Muscle layer of colon (tissue), 2 donors: ENCODE measurements around the gene DNAJC12.
A peak's percentile ranks its signal among the peaks of the same experiment; 100 is the strongest.
"Not testable (repeated sequence)": the region's sequence is repeated elsewhere in the genome, so short reads cannot be mapped to it uniquely, and the experiment has no call there.

Source experiments
- H3K27ac ChIP-seq: one replicate; pipeline ENCODE4 v1.7.0; 2013; ENCODE audit warnings: low read depth, mild to moderate bottlenecking, low read length, moderate library complexity
- H3K27me3 ChIP-seq, 2 donors: one replicate each; pipeline ENCODE4 v1.7.0; 2013; ENCODE audit warnings: low read length in 2 of 2, mild to moderate bottlenecking in 2 of 2; ENCODE audit not compliant: insufficient read depth in 2 of 2, control insufficient read depth in 1 of 2
- H3K36me3 ChIP-seq: one replicate; pipeline ENCODE4 v1.7.0; 2013; ENCODE audit warnings: mild to moderate bottlenecking, low read length; ENCODE audit not compliant: insufficient read depth
- H3K4me1 ChIP-seq: one replicate; pipeline ENCODE4 v1.7.0; 2013; ENCODE audit warnings: mild to moderate bottlenecking, low read length; ENCODE audit not compliant: insufficient read depth
- H3K4me3 ChIP-seq, 2 donors: one replicate each; pipeline ENCODE4 v1.7.0; 2013; ENCODE audit warnings: low read length in 2 of 2, low read depth in 1 of 2, mild to moderate bottlenecking in 1 of 2, moderate library complexity in 1 of 2
- H3K9ac ChIP-seq: one replicate; pipeline ENCODE4 v1.7.0; 2013; ENCODE audit warnings: low read length
- H3K9me3 ChIP-seq: one replicate; pipeline ENCODE4 v1.7.0; 2013; ENCODE audit warnings: mild to moderate bottlenecking, low read length
- donor health status: abdominal sarcoma.
- donor health status: Adenocarcinoma of cecum.

Gene DNAJC12

DNA sequence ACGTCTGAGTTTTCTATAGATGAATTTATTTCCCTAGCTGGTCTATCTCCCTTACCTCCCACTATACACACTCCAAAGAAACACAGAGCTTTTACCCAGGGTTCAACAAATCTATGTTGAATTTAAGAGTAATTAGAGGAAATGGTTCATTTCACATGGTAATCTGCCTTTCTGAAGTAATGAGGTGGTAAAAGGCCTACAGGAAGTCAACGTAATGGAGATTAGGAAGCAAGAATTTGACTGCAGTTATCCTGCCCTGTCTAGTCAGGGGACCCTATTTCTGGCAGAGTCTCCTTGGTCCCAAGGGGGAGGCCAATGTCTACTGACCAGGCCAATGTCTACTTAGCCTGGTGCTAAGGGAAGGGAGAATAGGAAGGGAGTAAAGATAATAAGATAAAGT is 25.1 kb upstream of the DNAJC12 start:
- Histone ChIP-seq H3K4me1 (no peaks in the 10 kb centered on the region), H3K27ac (no peak overlapping the region), H3K9me3 (no peaks in the 10 kb centered on the region), H3K36me3 (no peaks in the 10 kb centered on the region), H3K4me3 (no peak overlapping the region), H3K9ac (no peak overlapping the region), H3K27me3 (no peaks in the 10 kb centered on the region)

DNA sequence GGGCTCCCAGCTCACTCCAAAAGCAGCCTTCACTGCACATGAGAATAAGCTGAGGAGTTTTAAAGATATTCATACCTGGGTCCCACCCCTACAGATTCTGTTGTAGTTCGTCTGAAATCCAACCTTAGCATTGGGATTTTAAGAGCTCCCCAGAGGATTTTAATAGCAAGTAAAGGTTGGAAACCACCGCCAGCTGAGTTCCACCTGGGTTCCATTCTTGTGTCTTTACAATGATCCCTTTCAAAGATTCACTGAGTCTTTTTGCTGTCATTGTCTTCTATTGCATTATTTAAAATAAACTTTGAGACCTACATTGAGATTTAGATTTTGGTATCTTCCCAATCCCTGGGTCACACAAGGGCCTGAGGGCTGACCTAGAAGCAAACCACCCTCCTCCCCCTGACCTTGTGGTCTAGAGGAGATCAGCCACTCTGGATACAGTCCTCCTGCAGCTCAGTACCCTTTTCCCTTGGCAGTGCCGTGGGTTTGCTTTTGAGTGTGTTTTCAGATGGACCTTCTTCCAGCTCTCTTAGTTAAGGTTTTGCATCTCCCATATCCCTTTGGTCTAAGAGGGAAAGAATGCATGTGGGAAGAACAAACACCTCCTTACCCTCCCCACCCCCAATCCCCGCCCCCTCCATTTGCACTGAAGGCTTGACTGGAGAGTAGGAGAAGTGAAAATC is 23.9 kb upstream of the DNAJC12 start:
- Histone ChIP-seq H3K4me3 (no peak overlapping the region), H3K36me3 (no peaks in the 10 kb centered on the region), H3K9me3 (no peaks in the 10 kb centered on the region), H3K27ac (no peak overlapping the region), H3K9ac (no peak overlapping the region), H3K27me3 (no peaks in the 10 kb centered on the region), H3K4me1 (no peaks in the 10 kb centered on the region)

DNA sequence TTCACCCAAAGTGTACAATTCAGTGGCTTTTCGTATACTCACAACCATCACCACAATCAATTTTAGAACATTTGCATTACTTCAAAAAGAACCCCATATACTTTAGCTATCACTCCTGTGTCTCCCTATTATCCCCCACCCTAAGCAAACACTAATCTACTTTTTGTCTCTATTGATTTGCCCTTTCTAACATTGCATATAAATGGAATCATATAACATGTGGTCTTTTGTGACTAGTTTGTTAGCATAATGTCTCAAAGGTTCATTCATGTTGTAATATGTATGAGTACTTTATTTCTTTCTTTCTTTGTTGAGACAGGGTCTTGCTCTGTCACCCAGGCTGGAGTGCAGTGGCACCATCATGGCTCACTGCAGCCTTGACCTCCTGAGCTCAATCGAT is 21.0 kb upstream of the DNAJC12 start:
- H3K9ac ChIP-seq: no peak overlapping the region

DNA sequence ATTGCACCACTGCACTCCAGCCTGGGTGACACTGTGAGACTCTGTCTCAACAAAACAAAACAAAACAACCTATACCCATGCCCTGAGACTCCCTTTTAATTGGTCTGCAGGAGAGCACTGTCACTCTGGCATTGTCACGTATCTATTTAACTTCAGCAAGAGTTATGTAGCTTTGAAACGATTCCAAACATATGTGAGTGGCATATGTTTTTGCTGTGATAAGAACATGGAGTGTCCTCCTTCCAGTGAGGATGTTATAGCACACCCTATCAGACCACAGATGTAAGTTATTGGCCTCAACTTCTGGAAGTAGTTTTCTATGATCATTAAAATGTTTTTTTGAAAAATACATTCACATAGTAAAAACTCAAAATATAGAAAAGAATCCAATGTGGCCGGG is 15.5 kb upstream of the DNAJC12 start:
- Histone ChIP-seq H3K4me3 (no peak overlapping the region), H3K4me1 (peaks cover 5% of the 10 kb centered on the region), H3K9ac (no peak overlapping the region), H3K27me3 (no peaks in the 10 kb centered on the region), H3K27ac (no peak overlapping the region), H3K9me3 (no peaks in the 10 kb centered on the region), H3K36me3 (no peaks in the 10 kb centered on the region)

More for the DNA sequence above, 21.0 kb upstream of the DNAJC12 start:
- no peak overlapping the region for H3K27ac ChIP-seq
- H3K36me3 ChIP-seq: no peaks in the 10 kb centered on the region
- no peaks in the 10 kb centered on the region for H3K9me3 ChIP-seq
- H3K27me3 ChIP-seq: no peaks in the 10 kb centered on the region
- no peak overlapping the region for H3K4me3 ChIP-seq
- H3K4me1 ChIP-seq: no peaks in the 10 kb centered on the region

DNA sequence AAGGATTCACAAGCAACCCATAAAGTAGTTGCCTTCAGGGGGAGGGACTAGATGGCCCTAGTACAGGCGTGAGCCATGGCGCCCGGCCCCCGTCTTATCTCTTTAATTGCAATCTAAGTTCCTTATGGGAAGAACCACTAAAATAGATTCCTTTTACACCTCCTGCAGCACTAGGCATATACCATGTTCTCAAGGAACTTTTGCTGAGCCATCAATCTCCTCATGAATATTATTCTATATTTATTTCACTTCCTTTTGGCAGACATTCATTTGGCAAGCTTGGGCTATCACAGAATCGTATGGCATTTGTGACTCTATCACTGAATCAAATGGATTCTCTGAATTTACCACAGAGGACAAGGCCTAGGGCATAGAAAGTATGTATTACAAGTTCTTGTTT is 14.8 kb upstream of the DNAJC12 start:
- peaks cover 5% of the 10 kb centered on the region for H3K4me1 ChIP-seq
- H3K36me3 ChIP-seq: no peaks in the 10 kb centered on the region
- no peaks in the 10 kb centered on the region for H3K27me3 ChIP-seq
- H3K9me3 ChIP-seq: no peaks in the 10 kb centered on the region
- H3K27ac ChIP-seq: no peak overlapping the region
- no peak overlapping the region for H3K4me3 ChIP-seq
- no peak overlapping the region for H3K9ac ChIP-seq

DNA sequence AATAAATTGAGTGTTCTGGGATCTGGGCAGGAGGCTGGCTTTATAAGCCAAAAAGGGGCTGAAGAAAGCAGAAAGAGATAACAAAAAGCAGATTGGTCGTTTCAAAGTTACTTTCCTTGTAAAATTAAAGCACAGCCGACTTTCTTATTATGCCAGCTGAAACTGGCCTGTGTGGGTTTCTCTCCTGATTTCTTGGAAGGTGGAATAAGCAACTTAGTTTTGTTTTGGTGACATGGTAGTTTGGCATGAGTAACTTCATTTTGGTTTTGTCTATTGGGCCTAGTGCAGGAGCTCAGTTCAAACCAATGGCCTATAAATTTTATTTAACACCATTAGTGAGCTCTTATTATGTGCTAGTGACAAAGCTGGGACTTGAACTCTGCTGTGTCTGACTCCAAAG is 13.2 kb upstream of the DNAJC12 start:
- no peaks in the 10 kb centered on the region for H3K36me3 ChIP-seq
- H3K4me3 ChIP-seq: no peak overlapping the region
- no peak overlapping the region for H3K27ac ChIP-seq
- H3K27me3 ChIP-seq: no peaks in the 10 kb centered on the region
- peaks cover 5% of the 10 kb centered on the region for H3K4me1 ChIP-seq
- no peaks in the 10 kb centered on the region for H3K9me3 ChIP-seq
- H3K9ac ChIP-seq: no peak overlapping the region

DNA sequence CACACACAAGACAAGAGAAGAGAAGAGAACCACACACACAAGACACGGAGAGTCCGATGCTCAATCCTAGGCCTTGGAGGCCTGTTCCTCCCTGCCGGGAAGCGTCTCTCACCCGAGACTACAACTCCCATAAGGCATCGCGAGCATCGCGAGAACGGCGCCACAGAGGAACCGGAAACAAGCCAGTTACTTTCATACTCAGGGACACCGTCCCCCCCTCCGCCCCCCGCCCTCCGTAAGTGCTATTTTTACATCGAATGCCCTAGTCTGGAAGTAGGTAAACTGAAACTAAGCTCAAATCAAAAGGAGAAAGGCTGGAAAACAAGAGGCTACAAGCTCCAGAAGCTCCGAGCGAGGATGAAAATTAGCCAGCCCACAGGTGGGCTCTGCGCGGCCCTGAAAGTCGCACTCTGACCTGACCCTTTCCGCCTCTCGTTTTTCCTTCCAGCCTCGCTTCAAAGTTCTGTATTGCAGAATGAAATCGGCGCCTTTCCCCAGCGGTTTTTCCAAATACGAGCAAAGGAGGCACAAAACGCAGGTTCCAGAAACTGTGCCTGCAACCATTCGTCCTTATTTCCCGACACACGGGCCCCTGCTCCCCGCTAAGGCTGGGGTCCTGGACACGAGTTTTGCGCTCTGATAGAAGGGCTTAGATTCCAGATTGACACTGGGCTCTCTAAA is 11.5 kb upstream of the DNAJC12 start:
- Histone ChIP-seq H3K4me1 (peaks cover 5% of the 10 kb centered on the region), H3K27ac (peak overlapping the region; percentile 82)

DNA sequence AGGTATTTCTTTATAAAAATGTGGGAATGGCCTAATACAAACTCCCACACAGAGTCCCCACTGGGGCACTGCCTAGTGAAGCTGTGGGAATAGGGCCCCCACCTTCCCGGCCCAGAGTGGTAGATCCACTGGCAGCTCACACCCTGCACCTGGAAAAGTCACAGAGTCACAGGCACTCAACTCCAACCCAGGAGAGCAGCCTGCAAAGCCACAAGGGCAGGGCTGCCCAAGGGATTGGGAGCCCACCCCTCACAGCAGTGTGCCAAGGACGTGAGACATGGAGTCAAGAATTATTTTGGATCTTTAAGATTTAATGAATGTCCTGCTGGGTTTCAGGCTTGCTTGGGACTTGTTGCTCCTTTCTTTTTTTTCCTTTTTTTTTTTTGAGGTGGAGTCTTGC is 5.3 kb upstream of the DNAJC12 start:
- no peaks in the 10 kb centered on the region for H3K9me3 ChIP-seq
- no peaks in the 10 kb centered on the region for H3K36me3 ChIP-seq
- no peaks in the 10 kb centered on the region for H3K27me3 ChIP-seq
- no peaks in the 10 kb centered on the region for H3K4me1 ChIP-seq
- no peak overlapping the region for H3K4me3 ChIP-seq
- no peak overlapping the region for H3K27ac ChIP-seq
- H3K9ac ChIP-seq: no peak overlapping the region

More for the DNA sequence above, 11.5 kb upstream of the DNAJC12 start:
- Histone ChIP-seq H3K27me3 (no peaks in the 10 kb centered on the region), H3K36me3 (no peaks in the 10 kb centered on the region), H3K9me3 (no peaks in the 10 kb centered on the region), H3K9ac (peak overlapping the region; percentile 98), H3K4me3 (peak overlapping the region; percentile 45 to 89)

DNA sequence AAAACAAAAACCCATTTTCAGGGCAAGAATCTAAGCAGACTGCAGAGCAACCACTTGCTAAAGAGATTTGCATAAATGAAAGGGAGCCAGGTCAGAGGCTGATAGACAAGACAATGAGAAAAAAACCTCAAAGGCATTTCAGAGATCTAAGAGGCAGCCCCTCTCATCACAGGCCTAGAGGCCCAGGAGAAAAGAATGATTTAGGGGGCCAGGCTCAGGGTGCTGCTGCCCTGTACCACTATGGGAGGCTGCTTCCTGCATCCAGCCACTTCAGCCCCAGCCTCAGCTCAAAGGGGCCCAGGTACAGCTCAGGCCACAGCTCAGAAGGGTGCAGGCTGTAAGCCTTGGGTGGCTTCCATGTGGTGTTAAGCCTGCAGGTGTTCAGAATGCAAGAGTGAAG is 3.7 kb upstream of the DNAJC12 start:
- Histone ChIP-seq H3K9ac (no peak overlapping the region), H3K4me1 (no peaks in the 10 kb centered on the region), H3K36me3 (no peaks in the 10 kb centered on the region), H3K9me3 (no peaks in the 10 kb centered on the region), H3K27ac (no peak overlapping the region), H3K4me3 (no peak overlapping the region), H3K27me3 (no peaks in the 10 kb centered on the region)

DNA sequence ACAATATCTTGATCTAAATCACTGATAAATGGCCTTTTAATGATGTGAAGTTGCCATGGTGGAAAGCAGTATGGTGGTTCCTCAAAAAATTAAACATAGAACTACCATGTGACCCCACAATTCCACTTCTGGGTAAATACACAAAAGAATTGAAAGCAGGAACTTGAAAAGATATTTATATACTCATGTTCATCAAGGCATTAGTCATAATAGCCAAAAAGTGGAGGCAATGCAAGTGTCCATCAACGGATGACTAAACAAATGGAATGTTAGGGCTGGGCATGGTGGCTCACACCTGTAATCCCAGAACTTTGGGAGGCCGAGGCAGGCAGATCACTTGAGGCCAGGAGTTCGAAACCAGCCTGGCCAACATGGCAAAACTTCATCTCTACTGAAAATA is 2.0 kb upstream of the DNAJC12 start:
- H3K9ac ChIP-seq: no peak overlapping the region
- no peaks in the 10 kb centered on the region for H3K27me3 ChIP-seq
- H3K27ac ChIP-seq: no peak overlapping the region
- H3K4me1 ChIP-seq: no peaks in the 10 kb centered on the region
- no peaks in the 10 kb centered on the region for H3K36me3 ChIP-seq
- H3K4me3 ChIP-seq: no peak overlapping the region
- no peaks in the 10 kb centered on the region for H3K9me3 ChIP-seq

DNA sequence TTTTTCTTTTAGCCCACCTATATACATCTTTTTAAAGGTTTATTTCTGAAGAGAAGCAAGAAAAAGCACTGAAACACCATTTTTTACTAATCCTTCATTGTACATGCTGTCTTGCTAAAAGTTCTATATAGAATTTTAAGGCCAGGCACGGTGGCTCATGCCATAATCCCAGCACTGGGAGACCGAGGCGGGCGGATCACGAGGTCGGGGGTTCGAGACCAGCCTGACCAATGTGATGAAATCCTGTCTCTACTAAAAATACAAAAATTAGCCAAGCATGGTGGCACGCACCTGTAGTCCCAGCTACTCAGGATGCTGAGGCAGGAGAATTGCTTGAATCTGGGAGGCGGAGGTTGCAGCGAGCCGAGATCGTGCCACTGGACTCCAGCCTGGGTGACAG is 1.5 kb upstream of the DNAJC12 start:
- H3K36me3 ChIP-seq, H3K27me3 ChIP-seq, H3K27ac ChIP-seq, H3K9ac ChIP-seq, H3K4me3 ChIP-seq, H3K9me3 ChIP-seq, H3K4me1 ChIP-seq: not testable (repeated sequence)

DNA sequence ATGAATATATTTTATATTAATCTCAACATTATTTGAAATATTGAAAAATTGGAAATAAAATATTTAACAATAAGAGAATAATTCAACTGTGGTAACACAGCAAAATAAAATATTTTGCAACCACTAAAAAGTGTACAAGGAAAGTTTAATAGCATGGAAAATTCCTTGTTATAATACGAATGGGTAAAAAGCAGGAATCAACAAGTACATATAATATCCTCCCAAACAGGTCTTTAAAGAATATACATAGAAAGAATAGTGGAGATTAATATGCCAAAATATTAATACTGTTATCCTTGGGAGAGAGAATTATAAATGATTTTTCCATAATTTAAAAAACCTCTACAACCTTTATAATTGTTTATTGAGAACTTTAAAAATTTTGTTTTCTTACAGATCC is 1.0 kb downstream of the DNAJC12 start:
- Histone ChIP-seq H3K9me3 (no peaks in the 10 kb centered on the region), H3K4me3 (no peak overlapping the region), H3K4me1 (no peaks in the 10 kb centered on the region), H3K27me3 (no peaks in the 10 kb centered on the region), H3K9ac (no peak overlapping the region), H3K36me3 (no peaks in the 10 kb centered on the region), H3K27ac (no peak overlapping the region)
